Mucosa of stomach (tissue), 1 donor: ENCODE results near the gene APEX1.

ENCODE experiments used
- H3K27me3 ChIP-seq: one replicate; pipeline ENCODE4 v1.7.0; 2013; ENCODE audit warnings: mild to moderate bottlenecking, low read length; ENCODE audit not compliant: control insufficient read depth, insufficient read depth
- H3K36me3 ChIP-seq: one replicate; pipeline ENCODE4 v1.7.0; 2013; ENCODE audit warnings: low read length; ENCODE audit not compliant: control insufficient read depth, insufficient read depth
- H3K4me1 ChIP-seq: one replicate; pipeline ENCODE4 v1.7.0; 2013; ENCODE audit warnings: mild to moderate bottlenecking, low read length; ENCODE audit not compliant: control insufficient read depth, insufficient read depth
- H3K4me3 ChIP-seq: one replicate; pipeline ENCODE4 v1.7.0; 2013; ENCODE audit warnings: low read length
- H3K9ac ChIP-seq: one replicate; pipeline ENCODE4 v1.7.0; 2013; ENCODE audit warnings: mild to moderate bottlenecking, low read length, moderate library complexity
- H3K9me3 ChIP-seq: one replicate; pipeline ENCODE4 v1.7.0; 2013; ENCODE audit warnings: mild to moderate bottlenecking, low read length, moderate library complexity; ENCODE audit not compliant: control insufficient read depth
- donor health status: Pancreatic carcinoma.

Gene APEX1

DNA sequence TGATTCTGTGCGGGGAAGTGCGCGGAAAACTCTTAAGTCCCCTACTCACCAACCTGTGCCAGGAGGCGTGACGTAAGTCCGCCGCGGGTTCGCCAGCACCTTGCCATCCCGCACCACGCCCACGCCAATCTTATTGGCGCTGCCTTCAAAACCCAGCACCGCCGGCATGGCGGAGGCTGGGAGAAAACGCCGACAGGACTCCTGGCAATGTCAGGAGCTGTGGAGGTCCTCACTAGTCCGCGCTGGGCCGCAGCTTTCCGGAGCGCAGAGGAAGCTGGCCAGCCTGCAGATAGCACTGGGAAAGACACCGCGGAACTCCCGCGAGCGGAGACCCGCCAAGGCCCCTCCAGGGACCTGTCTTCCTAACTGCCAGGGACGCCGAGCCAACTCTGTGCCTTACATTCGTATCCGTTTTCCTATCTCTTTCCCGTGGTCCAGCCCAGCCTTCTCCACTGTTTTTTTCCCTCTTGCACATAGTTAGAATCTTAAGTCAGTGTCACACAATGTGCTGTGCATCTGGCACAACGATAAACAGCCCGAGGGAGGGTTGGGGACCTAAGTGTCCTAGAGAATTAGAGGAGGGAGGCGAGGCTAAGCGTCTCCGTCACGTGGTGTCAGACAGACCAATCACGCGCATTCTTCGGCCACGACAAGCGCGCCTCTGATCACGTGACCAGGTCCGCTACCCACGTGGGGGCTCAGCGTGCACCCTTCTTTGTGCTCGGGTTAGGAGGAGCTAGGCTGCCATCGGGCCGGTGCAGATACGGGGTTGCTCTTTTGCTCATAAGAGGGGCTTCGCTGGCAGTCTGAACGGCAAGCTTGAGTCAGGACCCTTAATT, at the start of gene APEX1, which contains the start of gene OSGEP:
APEX1 (plus strand) TSS at position 711 of the 839 bp plus-strand sequence. CDS start 420 bp downstream, outside the sequence.
OSGEP (minus strand) TSS at position 297 of the 839 bp plus-strand sequence; CDS start at position 168, 129 bp downstream.
- Histone ChIP-seq H3K4me3 (peak within 1 kb of the TSS; percentile 68), H3K36me3 (peaks cover 14% of the 10 kb centered on the region), H3K9ac (peak within 1 kb of the TSS; percentile 69), H3K27me3 (no peaks in the 10 kb centered on the region), H3K9me3 (no peaks in the 10 kb centered on the region), H3K4me1 (peaks cover 10% of the 10 kb centered on the region)

DNA sequence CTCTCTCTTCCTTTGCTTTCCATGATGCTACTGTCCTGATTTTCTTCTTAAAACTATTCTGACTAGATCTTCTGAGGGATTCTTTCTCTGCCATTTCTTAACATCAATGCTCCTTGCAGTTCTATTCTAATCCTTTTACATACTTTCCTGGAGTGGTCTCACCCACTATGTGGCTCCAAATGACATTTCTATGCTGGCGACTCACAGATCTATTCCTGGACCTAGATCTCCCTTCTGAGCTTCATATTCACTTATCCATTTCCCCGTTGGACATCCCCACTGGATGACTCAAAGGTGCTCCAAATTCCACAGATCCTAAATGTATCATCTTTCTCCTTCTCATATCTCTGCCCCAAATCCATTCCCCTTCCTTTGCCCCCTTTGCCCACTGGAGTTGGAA, 45.8 kb upstream of the APEX1 start:
- Histone ChIP-seq H3K9me3 (no peaks in the 10 kb centered on the region), H3K36me3 (peaks cover 10% of the 10 kb centered on the region), H3K4me1 (peaks cover 18% of the 10 kb centered on the region), H3K27me3 (no peaks in the 10 kb centered on the region), H3K4me3 (no peak overlapping the region), H3K9ac (no peak overlapping the region)

DNA sequence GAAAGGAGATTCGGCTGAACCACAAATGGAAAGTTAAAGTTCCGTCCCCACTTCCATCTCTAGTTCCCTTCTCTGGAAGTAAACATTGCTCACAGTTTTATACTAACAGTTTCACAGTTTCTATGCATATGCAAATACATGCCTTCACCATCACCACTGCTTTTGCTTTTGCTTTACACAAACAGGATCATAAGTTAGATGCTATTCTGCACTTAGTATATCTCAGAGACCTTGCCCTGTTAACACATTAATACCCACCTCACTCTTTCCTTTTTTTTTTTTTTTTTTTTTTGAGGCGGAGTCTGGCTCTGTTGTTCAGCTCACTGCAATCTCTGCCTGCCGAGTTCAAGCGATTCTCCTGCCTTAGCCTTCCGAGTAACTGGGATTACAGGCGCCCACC, 42.6 kb upstream of the APEX1 start:
- no peaks in the 10 kb centered on the region for H3K9me3 ChIP-seq
- H3K27me3 ChIP-seq, result no peaks in the 10 kb centered on the region
- H3K4me3 ChIP-seq, result peak overlapping the region; percentile 67
- peaks cover 42% of the 10 kb centered on the region for H3K4me1 ChIP-seq
- peak overlapping the region; percentile 92 for H3K9ac ChIP-seq
- H3K36me3 ChIP-seq, result no peaks in the 10 kb centered on the region

DNA sequence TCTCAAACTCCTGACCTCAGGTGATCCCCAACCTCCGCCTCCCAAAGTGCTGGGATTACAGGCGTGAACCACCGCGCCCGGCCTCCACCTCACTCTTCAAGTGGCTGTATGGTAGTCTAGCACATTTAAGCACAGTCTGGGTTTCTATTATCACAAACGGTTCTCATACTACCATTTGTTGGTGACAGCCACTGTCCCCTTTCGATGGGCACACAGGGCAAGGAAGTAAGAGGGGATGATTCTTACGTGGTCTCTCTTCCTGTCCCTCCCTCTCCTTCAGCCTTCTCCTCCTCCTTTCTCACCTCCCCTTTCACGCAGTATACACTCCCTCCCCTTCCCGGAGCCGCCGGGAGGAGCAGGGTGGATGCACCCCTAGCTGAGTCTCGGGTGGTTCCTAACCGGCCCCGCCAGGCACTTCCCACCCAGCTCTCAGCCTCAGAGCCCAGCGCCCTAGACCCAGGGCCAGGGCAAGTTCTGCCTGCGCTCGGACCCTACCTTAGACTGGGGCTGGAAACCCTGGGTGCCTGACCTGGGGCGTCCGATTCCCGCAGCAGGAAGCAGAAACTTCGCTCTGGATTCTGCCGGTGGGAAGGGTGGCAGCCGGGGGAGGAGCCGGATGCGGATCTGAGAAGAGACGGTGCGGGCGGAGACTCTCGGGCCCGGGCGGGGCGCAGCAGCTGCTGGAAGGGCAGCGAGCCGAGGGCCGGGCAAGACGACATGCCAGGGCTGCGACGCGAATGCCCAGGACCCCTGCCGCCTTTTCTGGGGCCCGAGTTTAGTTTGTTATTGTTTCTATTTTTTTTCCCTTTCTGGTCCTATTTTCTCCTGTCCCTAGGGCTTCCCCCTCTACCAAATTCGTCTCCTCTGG, 41.9 kb upstream of the APEX1 start, which contains the start of gene TEP1:
TEP1 (minus strand) TSS at position 626 of the 868 bp plus-strand sequence. CDS start 5,062 bp downstream, outside the sequence.
- Histone ChIP-seq H3K9me3 (no peaks in the 10 kb centered on the region), H3K4me3 (peak within 1 kb of the TSS; percentile 67), H3K4me1 (peaks cover 49% of the 10 kb centered on the region), H3K9ac (peak within 1 kb of the TSS; percentile 92), H3K27me3 (no peaks in the 10 kb centered on the region), H3K36me3 (no peaks in the 10 kb centered on the region)

DNA sequence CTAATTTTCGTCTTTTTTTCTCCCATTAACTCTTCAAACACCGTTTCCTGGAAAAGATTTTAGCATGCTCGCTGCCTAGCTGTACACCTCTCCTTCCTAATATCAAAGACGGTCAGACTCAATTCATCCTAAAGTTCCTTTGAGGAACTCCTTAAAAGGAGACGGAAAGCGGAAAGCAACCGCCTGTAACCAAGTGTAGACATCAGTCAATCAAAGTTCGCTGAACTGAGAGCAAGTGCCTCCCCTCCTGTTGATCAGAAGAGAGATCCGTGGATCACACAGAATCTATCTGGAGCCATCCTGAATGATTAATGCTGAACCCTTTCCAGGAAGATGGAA, 41.3 kb upstream of the APEX1 start:
- H3K27me3 ChIP-seq, result no peaks in the 10 kb centered on the region
- peaks cover 53% of the 10 kb centered on the region for H3K4me1 ChIP-seq
- no peaks in the 10 kb centered on the region for H3K9me3 ChIP-seq
- no peaks in the 10 kb centered on the region for H3K36me3 ChIP-seq
- peak overlapping the region; percentile 92 for H3K9ac ChIP-seq
- peak overlapping the region; percentile 67 for H3K4me3 ChIP-seq

DNA sequence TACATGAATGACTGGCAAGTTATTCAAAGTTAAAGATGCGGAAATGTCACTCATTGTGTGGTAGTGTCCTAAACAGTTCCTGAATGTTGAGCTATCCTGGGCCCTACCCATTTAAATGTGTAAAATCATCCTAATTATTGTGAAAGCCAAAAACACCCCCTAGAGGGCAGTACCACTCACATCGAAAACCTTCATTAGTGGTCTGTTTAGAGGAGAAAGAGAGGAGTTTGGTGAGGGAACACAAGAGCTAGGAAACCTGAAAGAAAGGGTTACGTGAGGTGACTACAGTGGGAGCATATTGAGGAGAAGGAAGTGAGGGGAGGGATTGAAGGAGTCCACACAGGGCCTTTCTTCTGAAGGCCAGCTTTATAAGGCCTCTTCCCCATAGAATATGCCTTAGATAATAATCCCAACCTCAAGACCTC, 39.2 kb upstream of the APEX1 start:
- Histone ChIP-seq H3K27me3 (no peaks in the 10 kb centered on the region), H3K4me1 (peaks cover 65% of the 10 kb centered on the region), H3K36me3 (no peaks in the 10 kb centered on the region), H3K9me3 (no peaks in the 10 kb centered on the region), H3K9ac (peak overlapping the region; percentile 53), H3K4me3 (no peak overlapping the region)

DNA sequence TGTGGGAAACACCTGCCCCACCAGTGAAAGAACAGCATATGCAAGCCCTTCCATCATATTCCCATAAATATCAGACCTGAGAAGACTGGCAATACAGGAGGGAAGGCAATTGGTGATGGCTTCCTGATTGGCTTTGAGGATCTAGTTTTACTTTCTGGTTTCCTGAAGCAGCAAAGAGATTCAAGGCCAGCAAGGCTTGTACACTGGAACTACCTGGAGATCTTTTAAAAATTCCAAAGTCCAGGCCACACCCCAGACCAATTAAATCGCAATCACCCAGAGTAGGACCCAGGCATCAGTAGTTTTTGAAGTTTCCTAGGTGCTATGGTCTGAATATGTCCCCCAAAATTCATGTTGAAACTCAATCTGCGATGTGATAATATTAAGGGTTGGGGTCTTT, 38.8 kb upstream of the APEX1 start:
- Histone ChIP-seq H3K4me3 (no peak overlapping the region), H3K9ac (peak overlapping the region; percentile 53), H3K4me1 (peaks cover 64% of the 10 kb centered on the region), H3K36me3 (no peaks in the 10 kb centered on the region), H3K9me3 (no peaks in the 10 kb centered on the region), H3K27me3 (no peaks in the 10 kb centered on the region)

DNA sequence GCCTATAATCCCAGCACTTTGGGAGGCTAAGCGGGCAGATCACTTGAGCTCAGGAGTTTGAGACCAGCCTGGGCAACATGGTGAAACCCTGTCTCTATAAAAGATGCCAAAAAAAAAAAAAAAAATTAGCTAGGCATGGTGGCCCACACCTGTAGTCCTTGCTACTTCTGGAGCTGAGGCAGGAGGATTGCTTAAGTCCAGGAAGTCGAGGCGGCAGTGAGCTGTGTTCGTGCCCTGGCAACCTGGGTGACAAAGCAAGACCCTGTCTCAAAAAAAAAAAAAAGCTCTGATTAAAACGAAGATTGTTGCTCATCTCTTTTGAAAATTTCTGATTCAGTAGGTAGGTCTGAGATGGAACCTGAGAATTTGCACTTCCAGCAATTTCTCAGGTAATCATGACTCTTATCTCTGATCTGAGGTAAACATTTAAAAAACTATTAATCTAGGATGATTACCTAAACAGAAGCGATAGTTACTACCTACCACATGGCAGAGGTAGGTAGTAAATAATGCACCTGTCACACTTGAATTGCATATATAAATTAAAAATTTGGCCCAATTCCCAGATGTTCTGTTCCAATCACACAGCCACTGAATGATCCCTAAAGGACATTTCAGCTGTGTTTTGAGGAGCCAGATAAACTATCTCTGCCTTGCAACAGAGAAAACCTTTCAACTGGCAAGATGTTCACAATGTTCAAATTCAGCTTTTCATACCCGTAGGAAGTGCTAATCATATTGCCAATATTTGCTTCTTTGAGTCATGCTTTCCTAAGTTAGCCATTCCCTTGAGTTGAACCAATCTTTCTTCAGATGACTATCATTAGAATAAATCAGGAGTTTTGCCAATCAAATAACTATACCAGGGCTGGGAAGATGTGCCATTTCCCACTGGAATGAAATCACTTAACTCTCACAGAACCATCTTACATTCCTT, 37.5 kb upstream of the APEX1 start:
- peaks cover 66% of the 10 kb centered on the region for H3K4me1 ChIP-seq
- H3K9me3 ChIP-seq, result no peaks in the 10 kb centered on the region
- H3K36me3 ChIP-seq, result no peaks in the 10 kb centered on the region
- H3K27me3 ChIP-seq, result no peaks in the 10 kb centered on the region
- H3K9ac ChIP-seq, result no peak overlapping the region
- H3K4me3 ChIP-seq, result no peak overlapping the region

DNA sequence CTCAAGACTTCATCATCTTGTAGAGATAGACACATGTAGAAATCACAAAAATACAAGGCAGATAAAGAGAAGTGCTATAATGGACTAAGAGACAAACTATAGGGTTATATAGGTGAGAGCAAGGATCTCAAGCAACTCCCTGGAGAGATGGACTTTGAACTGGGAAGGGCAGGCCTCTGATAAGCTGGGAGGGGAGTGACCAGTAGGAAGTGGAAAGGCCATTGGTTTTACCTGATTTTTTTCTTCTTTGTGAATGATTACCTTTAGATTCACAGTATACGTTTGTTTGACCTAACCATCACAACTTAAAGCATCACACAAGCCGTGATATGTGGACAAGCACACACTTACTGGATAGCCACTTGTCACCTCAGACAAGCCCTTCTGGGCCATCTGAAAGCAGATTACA, 36.5 kb upstream of the APEX1 start:
- no peaks in the 10 kb centered on the region for H3K9me3 ChIP-seq
- H3K4me1 ChIP-seq, result peaks cover 65% of the 10 kb centered on the region
- no peak overlapping the region for H3K9ac ChIP-seq
- H3K27me3 ChIP-seq, result no peaks in the 10 kb centered on the region
- H3K4me3 ChIP-seq, result no peak overlapping the region
- no peaks in the 10 kb centered on the region for H3K36me3 ChIP-seq

DNA sequence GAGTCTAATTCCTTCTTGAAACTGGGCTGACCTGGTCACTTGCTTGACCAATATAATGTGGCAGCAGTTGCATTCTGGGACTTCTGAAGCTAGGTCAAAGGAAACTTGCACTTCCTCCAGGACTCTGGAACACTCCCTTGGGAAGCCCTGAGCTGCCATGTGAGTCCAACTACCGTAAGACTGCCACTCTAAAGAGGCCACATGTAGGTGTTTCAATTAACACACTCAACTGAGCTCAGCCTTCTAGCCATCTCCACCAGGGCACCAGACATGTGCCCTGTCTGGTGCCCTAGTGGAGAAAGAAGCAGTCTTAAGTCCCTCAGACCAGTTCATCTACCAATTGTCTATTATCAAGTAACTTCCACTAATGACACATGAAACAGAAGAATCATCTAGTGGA, 35.6 kb upstream of the APEX1 start:
- H3K4me1 ChIP-seq, result peaks cover 56% of the 10 kb centered on the region
- no peak overlapping the region for H3K4me3 ChIP-seq
- H3K27me3 ChIP-seq, result no peaks in the 10 kb centered on the region
- H3K36me3 ChIP-seq, result no peaks in the 10 kb centered on the region
- H3K9me3 ChIP-seq, result no peaks in the 10 kb centered on the region
- H3K9ac ChIP-seq, result no peak overlapping the region

DNA sequence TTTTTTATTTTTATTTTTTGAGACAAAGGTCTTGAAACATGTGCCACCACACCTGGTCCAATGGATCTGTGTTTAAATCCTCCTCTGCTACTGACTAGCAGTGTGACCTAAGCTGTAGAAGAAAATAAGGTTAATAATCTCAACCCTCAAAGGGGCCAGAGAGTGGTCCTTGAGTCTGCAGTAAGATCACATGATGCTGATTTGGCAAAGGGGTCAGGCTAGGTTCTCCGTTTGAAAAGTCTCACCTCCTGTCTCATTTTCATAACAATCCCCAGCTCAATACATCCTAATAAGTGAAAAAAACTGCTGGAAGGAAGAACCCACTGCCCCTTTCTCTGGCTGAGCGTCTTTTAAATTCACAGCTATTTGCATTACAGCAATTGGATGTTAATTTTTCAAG, 33.8 kb upstream of the APEX1 start:
- no peaks in the 10 kb centered on the region for H3K9me3 ChIP-seq
- no peak overlapping the region for H3K9ac ChIP-seq
- no peak overlapping the region for H3K4me3 ChIP-seq
- no peaks in the 10 kb centered on the region for H3K36me3 ChIP-seq
- no peaks in the 10 kb centered on the region for H3K27me3 ChIP-seq
- peaks cover 51% of the 10 kb centered on the region for H3K4me1 ChIP-seq
